RKO (cell line): ENCODE results near the gene WFDC8.
"Not testable (repeated sequence)": the region's sequence is repeated elsewhere in the genome, so short reads cannot be mapped to it uniquely, and the experiment has no call there.

Source experiments
- DNase-seq: peaks from one replicate; pipeline ENCODE4 v3.0.0-alpha.2; 2016; ENCODE audit warnings: low spot score

WFDC8 gene

DNA sequence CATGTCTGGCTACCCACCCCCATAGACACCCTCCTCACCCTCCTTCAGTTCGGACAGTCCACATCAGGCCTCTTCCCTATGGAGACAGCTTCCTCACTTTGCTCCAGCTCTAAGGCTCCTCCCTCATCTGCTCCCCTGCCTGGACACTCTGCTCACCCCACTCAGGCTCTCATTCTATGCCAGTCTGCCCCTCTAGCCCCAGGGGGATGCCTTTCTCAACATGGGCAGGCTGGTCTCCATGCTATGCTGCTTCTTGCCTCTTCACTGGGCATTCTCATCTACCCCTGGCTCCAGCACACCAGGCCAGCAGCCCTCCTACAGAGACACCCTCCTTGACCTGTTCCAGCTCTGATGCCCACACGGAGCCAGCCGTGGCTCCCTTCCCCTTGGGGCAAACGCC is at the start of gene WFDC8:
Gene WFDC8 (minus strand): TSS at position 101 of the 400 bp plus-strand sequence. CDS start 37 bp downstream, at position 64.
- no peak for DNase-seq

DNA sequence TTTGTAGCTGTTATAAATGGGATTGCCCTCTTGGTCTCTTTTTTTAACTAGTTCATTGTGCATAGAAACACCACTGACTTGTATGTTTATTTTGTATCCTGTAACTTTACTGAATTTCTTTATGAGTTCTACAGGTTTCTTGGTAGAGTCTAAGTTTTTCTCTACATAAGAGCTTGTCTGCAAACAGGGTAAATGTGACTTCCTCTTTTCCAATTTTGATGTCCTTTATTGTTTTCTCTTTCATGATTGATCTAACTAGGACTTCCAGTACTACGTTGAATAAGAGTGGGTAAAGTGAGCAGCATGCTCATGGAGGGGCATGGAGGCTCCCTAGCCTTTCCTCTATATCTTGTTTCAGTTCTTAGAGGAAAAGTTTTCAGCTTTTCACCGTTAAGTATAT is 47.5 kb upstream of the WFDC8 start:
- no peak for DNase-seq

DNA sequence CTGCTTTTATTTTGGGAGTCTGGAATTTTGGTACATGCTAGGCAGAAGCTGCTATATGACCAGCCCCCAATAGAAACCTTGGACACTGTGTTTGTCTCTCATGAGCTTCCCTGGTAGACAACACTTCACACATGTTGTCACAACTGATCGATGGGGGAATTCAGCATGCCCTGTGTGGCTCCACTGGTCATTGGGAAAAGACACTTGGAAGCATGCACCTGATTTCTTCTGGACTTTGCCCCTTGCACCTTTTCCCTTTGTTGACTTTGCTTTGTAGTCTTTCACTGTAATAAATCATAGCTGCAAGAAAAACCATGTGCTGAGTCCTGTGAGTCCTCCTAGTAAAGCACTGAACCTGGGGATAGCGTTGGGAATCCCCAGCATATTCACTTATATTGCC is 42.5 kb upstream of the WFDC8 start:
- DNase-seq, result no peak

DNA sequence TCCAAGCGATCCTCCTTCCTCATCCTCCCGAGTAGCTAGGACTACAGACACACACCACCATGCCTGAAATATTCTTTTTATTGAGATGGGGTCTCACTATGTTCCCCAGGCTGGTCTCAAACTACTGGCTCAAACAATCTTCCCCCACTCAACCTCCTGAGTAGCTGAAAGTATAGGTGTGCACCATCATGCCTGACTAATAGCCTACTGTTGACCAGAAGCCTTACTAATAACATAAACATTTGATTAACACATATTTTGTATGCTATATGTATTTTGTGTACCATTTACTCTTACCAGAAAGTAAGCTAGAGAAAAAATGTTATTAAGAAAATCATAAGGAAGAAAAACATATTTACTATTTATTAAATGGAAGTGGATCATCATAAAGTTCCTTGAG is 38.5 kb upstream of the WFDC8 start:
- DNase-seq, result no peak

DNA sequence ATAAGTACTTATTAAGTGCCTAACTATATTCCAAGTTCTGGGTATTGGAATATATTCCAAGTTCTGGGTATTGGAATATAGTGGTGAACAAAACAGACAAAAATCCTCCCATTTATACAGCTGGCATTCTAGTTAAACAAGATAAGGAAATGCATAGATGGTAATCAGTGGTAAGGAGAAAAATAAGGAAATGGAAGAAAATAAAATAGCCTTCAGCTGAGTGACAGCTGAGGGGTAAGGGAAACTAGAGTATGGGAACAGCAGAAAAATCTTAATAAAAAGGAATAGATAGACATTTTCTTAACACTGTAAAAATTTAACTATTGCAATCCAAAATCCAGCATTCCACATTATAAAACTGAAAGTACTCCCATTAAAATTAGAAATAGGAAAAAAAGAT is 33.2 kb upstream of the WFDC8 start:
- DNase-seq, result no peak

DNA sequence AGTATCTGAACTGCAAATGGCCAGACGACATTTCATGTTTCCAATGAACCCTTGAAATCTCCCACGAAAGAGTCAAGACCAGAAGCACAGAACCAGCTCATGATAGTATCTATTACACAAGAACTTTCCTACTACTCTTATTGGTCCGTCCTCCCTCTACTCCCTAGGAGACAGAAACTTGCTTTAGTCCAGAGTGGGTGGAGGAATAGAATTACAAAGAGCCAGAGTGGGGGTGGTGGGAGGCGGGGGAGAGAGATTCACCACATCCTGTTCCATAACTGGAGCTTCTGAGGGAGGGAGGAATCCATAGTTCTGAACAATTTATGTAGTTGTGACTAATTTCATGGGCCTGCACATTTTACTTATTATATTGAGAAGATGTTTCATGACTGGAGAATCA is 32.0 kb upstream of the WFDC8 start:
- no peak for DNase-seq

DNA sequence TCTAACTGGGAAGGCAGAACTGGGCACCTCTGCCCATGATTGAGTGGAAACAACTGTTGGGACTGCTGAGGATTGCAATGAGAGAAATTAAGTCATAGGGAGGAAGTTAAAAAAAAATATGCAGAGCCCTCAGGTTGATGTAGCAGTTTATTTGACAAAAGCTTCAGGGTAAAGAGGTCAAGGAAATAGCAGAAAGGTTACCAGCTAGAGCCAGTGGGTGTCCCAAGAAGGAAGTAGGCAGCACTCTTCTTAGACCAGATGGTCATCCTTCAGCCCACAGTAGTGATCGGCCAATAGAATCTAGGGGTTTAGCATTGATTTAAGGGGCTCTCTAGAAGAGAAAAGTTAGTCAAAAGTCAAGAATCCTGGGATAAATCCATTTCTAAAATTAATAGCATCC is 28.7 kb upstream of the WFDC8 start:
- no peak for DNase-seq

DNA sequence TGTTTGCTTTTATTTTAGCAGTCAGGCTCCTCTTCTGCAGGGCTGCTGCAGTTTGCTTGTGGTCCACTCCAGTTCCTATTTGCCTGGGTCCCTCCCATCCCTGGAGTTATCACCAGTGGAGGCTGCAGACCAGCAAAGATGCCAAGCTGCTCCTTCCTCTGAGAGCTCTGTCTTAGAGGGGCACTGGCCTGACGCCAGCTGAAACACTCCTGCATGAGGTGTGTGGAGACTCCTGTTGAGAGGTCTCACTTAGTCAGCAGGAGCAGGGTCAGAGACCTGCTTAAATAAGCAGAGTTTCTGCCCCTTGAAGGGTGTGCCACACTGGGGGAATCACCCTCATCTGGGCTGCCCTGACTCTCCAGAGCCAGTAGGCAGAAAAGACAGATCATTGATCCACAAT is 16.2 kb upstream of the WFDC8 start:
- no peak for DNase-seq

DNA sequence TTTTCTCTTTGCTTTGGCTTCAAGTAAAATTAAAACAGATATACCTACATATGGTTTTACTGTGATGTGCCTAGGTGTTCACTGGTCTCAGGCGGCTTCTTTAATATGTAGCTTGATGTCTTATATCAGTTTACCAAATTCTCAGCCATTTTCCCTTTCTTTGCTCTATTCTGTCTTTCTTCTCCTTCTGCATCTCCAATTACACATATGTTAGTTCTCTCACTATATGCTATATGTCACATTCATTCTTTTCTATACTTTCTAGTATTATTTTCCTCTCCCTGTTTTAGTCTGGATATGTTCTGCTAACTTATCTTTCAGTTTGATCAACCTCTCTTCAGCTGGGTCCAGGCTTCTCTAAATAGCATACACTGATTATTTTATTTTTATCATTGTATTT is 14.4 kb upstream of the WFDC8 start:
- no peak for DNase-seq

DNA sequence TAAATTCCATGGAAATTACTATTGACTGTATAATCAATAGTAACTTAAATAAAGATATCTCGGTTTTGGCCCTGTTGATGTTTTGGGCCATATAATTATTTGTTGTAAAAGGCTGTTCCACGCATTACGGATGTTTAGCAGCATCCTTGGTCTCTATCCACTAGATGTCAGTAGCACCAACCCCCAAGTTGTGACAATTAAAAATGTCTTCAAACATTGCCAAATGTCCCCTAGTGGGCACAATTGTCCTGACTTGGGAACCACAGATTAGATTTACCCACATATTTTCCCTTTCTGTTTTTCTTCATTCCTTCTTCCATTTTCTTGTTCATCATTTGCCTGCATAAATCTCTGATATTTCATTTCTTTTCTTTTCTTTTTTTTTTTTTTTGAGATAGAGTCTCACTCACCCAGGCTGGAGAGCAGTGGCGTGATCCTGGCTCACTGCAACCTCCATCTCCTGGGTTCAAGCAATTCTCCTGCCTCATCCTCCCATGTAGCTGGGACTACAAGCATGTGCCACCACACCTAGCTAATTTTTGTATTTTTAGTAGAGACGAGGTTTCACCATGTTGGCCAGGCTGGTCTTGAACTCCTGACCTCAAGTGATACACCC is 13.6 kb upstream of the WFDC8 start:
- peak; percentile 88 for DNase-seq

DNA sequence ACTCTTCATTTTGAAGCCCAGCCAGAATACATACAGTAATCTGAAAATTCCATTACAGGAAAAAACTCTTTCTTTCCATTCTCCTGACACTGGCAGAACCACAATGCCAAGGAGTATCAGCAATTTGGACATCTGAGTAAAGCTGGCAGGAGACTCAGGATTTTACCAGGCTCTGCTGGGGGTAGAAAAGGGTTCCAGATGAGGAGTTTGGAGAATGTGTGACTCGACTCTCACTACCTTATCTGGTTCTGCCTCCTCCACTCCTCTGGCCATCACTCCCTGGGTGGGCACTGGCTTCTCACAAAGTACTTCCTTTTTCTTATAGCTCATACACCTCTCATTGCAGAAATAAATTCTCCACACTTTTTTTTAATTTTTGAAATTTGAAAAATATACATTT is 10.6 kb upstream of the WFDC8 start:
- no peak for DNase-seq

DNA sequence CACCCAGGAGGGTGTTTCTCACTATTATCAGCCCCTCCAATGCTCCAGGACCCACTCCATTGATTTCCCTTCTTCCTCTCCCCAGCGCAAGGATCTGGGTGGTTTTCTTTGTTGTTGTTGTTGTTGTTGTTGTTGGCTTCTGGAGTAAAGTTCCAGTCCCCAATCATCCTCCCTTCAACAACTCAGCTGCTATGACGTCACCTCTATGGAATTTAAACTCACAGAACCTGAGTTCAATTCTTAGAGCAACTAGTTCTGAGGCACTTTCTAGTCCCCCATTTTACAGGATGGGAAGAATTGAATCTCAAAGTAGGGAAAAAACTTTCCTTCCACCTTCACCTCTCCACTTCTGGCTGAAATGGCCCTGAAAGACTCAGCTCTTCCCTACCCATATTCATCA is 9.7 kb upstream of the WFDC8 start:
- DNase-seq, result no peak

DNA sequence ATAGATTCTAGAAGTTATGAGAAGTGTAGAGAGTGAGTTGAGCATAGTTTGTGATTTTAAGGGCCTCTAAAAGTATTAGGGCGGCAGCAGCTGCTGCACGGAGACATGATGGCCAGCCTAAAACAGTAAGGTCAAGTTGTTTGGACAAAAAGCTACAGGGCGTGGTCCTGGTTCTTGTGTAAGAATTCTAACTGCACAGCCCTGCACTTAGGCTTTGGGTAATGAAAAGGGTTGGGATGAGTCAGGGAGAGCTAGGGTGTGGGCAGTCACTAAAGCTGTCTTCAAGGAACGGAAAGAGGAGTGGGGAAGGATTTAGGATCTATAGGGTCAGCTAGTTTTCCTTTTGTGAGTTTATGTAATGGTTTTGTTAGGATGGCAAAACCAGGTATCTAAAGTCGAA is 6.9 kb upstream of the WFDC8 start:
- DNase-seq, result not testable (repeated sequence)

DNA sequence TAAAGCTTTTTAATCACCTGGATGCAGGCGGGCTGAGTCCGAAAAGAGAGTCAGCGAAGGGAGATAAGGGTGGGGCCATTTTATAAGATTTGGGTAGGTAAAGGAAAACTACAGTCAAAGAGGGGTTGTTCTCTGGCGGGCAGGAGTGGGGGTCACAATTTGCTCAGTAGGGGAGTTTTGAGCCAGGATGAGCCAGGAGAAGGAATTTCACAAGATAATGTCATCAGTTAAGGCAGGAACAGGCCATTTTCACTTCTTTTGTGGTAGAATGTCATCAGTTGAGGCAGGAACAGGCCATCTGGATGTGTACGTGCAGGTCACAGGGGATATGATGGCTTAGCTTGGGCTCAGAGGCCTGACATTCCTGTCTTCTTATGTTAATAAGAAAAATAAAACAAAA is 5.2 kb upstream of the WFDC8 start:
- not testable (repeated sequence) for DNase-seq

DNA sequence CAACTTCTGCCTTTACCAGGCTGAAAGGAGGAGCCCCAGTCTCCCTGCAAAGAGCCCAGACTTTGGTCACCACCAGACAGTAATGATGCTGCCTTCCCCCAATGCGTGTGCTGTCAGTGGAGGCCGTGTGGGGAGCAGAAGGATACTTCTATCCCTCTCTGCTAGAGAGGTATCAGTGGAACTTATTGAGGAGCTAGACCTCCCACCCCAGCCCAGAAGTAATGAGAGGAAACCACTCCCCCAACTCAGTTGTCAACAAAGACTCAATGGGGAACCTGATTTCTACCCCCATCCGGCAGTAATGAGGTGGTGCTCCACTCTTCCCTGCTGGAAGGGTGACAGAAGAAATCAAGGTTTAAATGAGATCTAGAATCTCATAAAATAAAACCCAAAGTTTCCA is 4.4 kb upstream of the WFDC8 start:
- no peak for DNase-seq

DNA sequence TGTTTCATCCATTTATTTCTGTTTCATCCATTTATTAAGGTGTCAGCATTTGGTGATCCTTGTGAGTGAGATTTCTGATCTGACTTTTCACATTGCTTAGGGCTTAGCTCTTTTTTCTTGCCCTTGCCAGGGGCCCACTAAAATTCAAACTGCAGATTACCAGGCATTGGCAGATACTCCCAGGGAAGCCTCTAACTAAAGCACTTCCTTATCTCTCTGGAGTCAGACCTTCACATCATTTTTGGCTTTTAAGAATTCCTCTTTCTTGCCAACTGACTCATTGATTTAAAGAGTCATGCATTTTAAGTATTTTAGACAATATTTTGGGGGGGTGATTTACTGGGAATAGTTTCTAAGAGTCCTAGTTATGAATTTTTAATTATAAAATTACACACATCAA is 2.6 kb upstream of the WFDC8 start:
- no peak for DNase-seq

DNA sequence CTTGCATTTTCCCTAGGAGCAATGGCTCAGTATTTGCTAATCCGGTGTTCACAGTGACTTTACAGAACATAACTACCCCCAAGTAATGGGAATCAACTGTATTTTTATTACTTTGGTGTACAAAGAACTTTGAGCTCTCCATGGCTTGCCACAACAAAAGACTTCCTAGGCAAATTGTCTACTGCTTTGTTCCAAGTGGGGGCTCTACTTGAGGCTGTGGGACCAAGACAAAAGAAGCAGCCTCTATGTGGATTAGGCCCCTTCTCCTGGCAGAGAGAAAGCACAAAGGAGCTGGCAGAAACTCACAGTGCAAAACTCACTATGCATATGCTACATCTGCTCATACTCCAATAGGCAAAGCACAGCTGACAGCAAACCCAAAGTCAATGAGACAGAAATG is 853 bp downstream of the WFDC8 start:
- no peak for DNase-seq

DNA sequence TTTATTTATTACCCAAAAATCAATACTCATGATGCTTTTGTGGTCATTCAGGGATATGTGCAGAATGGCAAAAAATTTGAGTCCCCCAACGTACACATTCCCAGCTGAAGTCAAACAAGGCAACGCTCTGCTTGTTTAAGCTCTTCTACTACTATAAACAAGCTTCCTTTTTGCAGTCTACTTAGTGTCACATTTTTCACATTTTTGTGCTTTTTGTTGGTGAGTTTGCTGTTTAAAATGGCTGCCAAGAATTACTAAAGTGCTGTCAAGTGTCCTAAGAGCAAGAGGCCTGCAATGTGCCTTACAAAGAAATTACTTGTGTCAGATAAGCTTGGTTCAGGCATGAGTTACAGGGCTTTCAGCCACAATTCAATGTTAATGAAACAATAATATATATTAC is 2.1 kb downstream of the WFDC8 start:
- no peak for DNase-seq

DNA sequence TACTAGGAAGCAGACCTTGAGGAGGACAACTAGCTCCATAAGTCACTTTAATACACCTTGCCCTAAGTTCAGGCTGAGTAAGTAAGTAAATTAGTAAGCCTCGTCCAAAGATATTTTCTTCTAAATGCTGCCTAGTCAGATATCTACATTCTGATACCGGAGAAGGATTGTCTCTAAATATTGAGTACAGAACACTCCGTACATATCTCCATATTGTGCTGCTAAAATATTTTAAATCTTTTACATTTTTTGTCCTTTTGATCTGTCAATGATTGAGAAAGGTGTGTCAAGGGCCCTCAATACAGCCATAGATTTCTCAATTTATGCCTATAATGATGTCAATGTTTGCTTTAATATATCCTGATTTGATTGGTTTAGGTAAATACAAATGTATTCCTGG is 3.2 kb downstream of the WFDC8 start:
- no peak for DNase-seq

DNA sequence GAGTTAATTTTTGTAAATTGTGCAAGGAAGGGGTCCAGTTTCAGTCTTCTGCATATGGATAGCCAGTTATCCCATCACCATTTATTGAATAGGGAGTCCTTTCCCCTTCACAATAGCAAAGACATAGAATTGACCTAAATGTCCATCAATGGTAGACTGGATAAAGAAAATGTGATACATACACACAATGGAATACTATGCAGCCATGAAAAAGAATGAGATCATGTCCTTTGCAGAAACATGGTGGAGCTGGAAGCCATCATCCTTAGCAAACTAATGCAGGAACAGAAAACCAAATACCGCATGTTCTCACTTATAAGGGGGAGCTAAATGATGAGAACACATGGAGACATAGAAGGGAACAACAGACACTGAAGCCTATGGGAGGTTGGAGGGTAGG is 9.4 kb downstream of the WFDC8 start:
- not testable (repeated sequence) for DNase-seq

DNA sequence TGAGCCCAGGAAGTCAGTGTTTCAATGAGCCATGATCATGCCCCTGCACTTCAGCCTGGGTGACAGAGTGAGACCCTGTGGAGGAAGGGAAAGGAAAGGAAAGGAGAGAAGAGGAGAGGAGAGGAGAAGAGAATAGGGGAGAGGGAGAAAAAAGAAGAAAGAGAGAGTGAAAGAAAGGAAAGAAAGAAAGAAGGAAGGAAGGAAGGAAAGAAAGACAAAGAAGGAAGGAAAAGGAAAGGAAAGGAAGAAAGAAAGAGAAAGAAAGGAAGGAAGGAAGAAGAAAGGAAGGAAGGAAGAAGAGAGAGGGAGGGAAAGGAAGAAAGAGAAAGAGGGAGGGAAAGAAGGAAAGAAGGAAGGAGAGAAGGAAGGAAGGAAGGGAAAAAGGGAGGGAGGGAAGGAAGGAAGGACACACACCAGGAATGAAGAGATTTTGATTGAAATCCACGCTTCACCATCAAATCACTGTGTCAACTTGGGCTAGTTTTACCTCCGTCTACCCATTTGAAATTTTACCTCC is 14.3 kb downstream of the WFDC8 start:
- DNase-seq, result no peak

DNA sequence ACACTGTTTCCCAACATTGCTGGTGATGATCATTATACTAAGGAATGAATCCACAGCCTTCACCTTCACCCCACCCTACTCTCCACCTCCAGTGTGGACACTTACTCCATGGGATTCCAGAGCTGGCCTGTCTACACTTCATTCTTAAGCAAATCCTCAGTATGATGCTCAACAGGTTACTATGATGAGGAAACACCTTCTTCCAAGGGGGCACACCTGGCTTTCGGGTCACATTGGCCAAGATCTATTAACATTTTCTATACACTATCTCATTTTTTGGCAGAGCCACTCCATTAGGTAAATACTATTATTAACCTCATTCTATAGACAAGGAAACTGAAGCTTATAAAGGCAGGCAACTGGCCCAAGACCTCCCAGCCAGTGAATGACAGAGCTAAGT is 23.9 kb downstream of the WFDC8 start:
- DNase-seq, result no peak

DNA sequence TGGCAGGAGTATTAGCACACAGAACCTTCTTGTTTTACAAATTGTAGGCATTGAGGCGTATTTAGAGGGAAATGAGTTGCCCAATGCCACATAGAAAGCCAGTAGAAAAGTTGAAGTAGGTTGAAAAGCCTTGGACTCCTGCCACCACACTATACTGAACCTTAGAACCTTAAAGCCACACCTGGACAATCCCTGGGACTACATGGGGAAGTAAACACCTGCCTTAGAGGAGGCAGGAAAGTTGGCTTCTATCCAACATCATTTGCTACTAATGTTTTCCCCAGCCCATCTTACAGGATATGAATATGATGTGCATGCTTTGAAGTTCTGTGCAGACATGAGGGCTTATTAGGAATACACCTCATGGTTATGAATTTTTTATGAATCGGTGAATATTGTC is 26.6 kb downstream of the WFDC8 start:
- no peak for DNase-seq

DNA sequence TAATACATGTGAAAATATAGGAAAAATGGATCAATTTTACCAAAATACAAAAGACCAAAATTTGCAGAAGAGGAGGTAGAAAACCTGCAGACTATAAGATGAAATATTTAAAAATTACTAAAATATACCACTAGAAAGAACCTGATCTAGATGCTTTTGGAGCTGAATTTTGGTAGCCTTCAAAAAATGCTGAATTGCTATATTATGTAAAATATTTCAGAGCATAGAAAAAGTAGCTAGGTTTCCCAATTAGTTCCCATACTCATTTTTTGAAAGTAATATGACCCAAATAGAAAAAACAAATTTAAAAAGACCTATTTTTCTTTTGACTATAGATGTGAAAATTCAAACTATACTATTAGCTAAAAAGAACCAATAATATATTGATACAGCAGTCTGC is 28.3 kb downstream of the WFDC8 start:
- no peak for DNase-seq

DNA sequence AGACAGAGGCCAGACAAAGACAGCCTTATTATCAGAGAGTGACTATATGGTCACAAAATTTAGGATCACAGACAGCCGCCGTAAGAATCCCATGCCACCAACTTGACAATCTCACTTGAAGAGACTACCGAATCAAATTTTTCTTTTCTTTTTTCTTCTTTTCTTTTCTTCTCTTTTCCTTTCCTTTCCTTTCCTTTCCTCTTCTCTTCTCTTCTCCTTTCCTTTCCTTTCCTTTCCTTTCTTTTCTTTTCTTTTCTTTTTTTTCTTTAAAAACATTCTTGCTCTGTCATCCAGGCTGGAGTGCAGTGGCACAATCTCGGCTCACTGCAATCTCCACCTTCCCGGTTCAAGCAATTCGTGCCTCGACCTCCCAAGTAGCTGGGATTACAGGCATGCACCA is 30.7 kb downstream of the WFDC8 start:
- no peak for DNase-seq
